Activated B cell treated with CpG ODN at 0.5 μM for 24 hours (primary cell): Measurements from ENCODE around the gene RTP1. TPM values are rescaled to one million over a fixed set of nuclear protein-coding genes. Genes with fewer than 3 reads are reported as not detected.

Source experiments
- ATAC-seq: fragments of 200-7000 bp; cut with Tn5 transposase; one replicate; pipeline ENCODE4 v1.10.0; 2021; ENCODE audit warnings: low read depth, mild to moderate bottlenecking, moderate library complexity
- CTCF ChIA-PET: fragments of 350-600 bp; sonication (Branson Sonifier 250); formaldehyde crosslinking; loops from one replicate; lab custom pipeline; 2021; ENCODE audit warnings: antibody characterized with exemption; lab: Charles Lee
- POLR2A ChIA-PET: fragments of 350-600 bp; sonication (Branson Sonifier 250); formaldehyde crosslinking; loops from one replicate; lab custom pipeline; 2021; ENCODE audit warnings: antibody characterized with exemption; lab: Charles Lee
- DNase-seq: peaks from one replicate; pipeline ENCODE4 v3.0.0; 2022
- H3K27ac Mint-ChIP-seq: one replicate; pipeline ENCODE4 v1.8.0; 2020; ENCODE audit warnings: mixed read lengths
- H3K27me3 Mint-ChIP-seq: one replicate; pipeline ENCODE4 v1.8.0; 2021; ENCODE audit warnings: mixed read lengths
- H3K36me3 Mint-ChIP-seq: one replicate; pipeline ENCODE4 v1.8.0; 2021; ENCODE audit warnings: low read depth, mixed read lengths
- H3K4me1 Mint-ChIP-seq: one replicate; pipeline ENCODE4 v1.8.0; 2021; ENCODE audit warnings: mixed read lengths
- H3K4me3 Mint-ChIP-seq: one replicate; pipeline ENCODE4 v1.8.0; 2020; ENCODE audit warnings: mild to moderate bottlenecking, mixed read lengths
- H3K9me3 Mint-ChIP-seq: one replicate; pipeline ENCODE4 v1.8.0; 2020; ENCODE audit warnings: mixed read lengths
- intact Hi-C: fragments of 100-400 bp; cut with micrococcal nuclease; formaldehyde crosslinking; loops from one replicate; pipeline ENCODE4 v1.15.1; 2024
- total RNA-seq: library from RNA; stranded (reverse); gene quantifications from 2 replicates; pipeline ENCODE4 v1.2.3, GENCODE V29; 2022
- TF ChIP-seq, protein P1 (sequence below): fragments of 200-600 bp; IDR thresholded peaks from one replicate; pipeline ENCODE4 v1.8.0; 2022; ENCODE audit warnings: antibody characterized with exemption, mild to moderate bottlenecking

RTP1 gene
- total RNA-seq, 1 donor from 2014 or later: not detected

DNA sequence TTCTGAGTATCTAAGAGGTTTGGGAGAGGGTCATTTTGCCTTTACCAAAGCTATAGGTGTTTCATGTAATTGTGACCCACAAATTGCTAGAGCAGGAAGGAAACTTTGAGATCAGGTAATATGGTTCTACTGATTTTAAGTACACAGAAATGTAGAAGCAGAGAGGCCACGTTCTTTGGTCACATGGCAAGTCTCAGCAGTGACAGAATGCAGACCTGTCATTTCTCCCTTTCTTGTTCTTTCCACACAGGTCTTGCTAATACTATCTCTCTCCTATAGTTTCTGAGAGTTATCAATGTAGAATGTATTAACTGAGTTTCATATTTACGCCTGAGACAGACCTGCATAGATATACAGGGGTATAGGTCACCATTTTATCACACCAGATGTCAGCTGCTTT, 10.9 kb upstream of the RTP1 start:
- peaks cover 2% of the 10 kb centered on the region for H3K9me3 Mint-ChIP-seq
- CTCF ChIA-PET: interaction anchor here (1.2 kb wide), 1 partner anchor 21 kb away, joined by 3 read pairs; no protein-coding TSS in a partner anchor

DNA sequence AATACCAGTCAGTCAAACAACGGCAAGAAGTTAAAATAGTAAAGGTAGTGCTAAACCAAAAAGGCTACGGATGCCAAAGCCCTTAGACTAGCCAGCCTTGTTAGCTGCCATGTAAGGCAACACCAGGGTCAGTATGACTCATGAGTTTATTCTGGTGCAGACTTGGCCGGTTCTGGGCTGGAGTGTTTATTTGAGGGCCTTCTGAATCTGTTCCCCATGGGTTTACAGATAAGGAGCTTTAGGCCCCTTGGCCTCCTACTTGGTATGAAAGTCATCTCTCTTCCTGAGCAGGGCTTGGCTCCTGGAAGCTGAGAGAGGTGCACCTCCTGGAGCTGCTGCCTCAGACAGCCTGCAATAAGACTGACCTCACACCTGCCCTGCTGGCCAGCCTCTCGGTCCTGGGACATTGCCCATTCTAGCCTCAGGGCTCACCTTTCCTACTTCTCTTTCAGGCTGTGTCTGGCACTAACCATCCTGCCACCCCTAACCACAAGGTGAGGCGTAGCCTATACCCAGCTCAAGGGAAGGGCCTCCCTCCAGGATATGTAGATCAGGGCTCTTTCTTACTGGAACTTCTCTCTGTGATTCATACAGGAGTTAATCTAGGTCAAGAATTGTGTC, 10.4 kb upstream of the RTP1 start:
- ATAC-seq: no peak
- peaks cover 44% of the 10 kb centered on the region for H3K27me3 Mint-ChIP-seq
- H3K4me3 Mint-ChIP-seq: no peak overlapping the region
- no peak for DNase-seq
- no peak overlapping the region for H3K27ac Mint-ChIP-seq
- CTCF ChIA-PET: no interaction called here
- peaks cover 2% of the 10 kb centered on the region for H3K9me3 Mint-ChIP-seq
- TF ChIP-seq, protein P1, sequence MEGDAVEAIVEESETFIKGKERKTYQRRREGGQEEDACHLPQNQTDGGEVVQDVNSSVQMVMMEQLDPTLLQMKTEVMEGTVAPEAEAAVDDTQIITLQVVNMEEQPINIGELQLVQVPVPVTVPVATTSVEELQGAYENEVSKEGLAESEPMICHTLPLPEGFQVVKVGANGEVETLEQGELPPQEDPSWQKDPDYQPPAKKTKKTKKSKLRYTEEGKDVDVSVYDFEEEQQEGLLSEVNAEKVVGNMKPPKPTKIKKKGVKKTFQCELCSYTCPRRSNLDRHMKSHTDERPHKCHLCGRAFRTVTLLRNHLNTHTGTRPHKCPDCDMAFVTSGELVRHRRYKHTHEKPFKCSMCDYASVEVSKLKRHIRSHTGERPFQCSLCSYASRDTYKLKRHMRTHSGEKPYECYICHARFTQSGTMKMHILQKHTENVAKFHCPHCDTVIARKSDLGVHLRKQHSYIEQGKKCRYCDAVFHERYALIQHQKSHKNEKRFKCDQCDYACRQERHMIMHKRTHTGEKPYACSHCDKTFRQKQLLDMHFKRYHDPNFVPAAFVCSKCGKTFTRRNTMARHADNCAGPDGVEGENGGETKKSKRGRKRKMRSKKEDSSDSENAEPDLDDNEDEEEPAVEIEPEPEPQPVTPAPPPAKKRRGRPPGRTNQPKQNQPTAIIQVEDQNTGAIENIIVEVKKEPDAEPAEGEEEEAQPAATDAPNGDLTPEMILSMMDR: no peak
- POLR2A ChIA-PET: no interaction called here
- H3K4me1 Mint-ChIP-seq: peaks cover 6% of the 10 kb centered on the region
- no peaks in the 10 kb centered on the region for H3K36me3 Mint-ChIP-seq
- intact Hi-C loops: no loop called here

More for the DNA sequence above, 10.9 kb upstream of the RTP1 start:
- Mint-ChIP-seq H3K4me1 (peaks cover 6% of the 10 kb centered on the region), H3K4me3 (no peak overlapping the region), H3K27ac (no peak overlapping the region), H3K27me3 (peaks cover 49% of the 10 kb centered on the region), H3K36me3 (no peaks in the 10 kb centered on the region)
- intact Hi-C loops: no loop called here
- DNase-seq: no peak
- TF ChIP-seq, protein P1: no peak
- POLR2A ChIA-PET: no interaction called here
- no peak for ATAC-seq

DNA sequence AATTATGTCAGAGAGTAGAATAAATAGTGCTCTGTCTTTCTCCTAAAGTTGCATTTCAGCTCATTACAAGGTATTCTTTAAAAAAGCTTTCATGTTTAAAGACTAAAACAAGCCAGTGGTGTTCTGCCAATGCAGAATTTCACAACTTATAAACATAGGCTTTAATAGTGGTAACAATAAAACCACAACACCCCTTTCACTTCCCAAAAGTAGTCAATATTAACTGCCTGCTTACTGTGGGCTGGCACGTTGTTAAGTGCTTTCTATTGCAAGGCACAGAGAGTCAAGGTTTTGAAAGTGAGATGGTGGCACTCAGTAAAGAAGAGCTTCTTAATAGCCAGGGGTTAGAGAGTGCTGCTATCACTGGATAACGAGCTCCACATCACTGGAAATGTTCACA, 8.4 kb upstream of the RTP1 start:
- CTCF ChIA-PET: no interaction called here
- intact Hi-C loops: no loop called here
- Mint-ChIP-seq H3K27me3 (peaks cover 50% of the 10 kb centered on the region), H3K4me3 (no peak overlapping the region), H3K27ac (no peak overlapping the region), H3K36me3 (no peaks in the 10 kb centered on the region), H3K4me1 (peaks cover 6% of the 10 kb centered on the region), H3K9me3 (peaks cover 2% of the 10 kb centered on the region)
- POLR2A ChIA-PET: no interaction called here
- ATAC-seq (peak; percentile 52), DNase-seq (no peak)
- TF ChIP-seq, protein P1: no peak

DNA sequence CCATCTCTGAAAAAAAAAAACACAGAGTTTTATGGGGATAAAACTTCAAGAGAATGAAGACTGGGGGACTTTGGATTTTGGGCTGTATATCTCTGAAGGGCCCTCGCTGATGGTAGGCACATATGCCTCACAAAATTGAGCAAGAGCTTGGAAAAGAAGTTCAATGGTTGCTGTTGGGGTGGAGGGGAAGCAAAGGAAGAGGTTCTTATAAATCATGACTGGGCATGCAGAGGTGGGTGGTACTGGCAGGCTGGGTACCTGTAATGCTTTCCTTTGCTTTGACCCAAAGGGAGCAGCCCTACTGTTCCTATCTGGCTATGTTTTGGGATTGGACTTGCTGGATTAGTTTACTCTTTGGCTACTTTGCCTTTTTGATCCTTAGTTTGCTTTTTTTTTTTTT, 6.0 kb upstream of the RTP1 start:
- ATAC-seq (no peak), DNase-seq (no peak)
- Mint-ChIP-seq H3K4me1 (peaks cover 6% of the 10 kb centered on the region), H3K36me3 (no peaks in the 10 kb centered on the region), H3K9me3 (peaks cover 2% of the 10 kb centered on the region), H3K27ac (no peak overlapping the region), H3K4me3 (no peak overlapping the region), H3K27me3 (peaks cover 50% of the 10 kb centered on the region)
- intact Hi-C loops: no loop called here
- TF ChIP-seq, protein P1: no peak
- POLR2A ChIA-PET: no interaction called here
- CTCF ChIA-PET: no interaction called here

DNA sequence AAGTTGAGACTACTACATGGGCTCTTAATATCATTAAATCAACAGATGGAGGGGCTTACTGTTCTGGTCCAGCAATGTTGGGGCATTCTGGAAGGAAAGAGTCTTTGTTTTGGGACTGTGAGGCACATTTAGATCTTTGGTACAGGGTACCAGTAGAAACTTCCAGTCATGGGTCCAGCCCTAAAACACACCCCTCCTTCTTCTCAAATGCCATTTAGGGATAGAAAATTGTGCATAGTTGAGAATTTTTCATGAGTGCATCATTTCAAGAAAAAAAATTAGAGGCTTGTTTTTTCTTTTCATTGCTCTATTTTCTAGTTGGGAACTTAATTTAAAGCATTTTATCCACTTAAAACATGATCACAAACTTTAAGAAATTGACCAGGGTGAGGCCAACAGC, 4.1 kb upstream of the RTP1 start:
- Mint-ChIP-seq H3K4me3 (no peak overlapping the region), H3K27me3 (peaks cover 43% of the 10 kb centered on the region), H3K4me1 (peaks cover 6% of the 10 kb centered on the region), H3K9me3 (peaks cover under 1% of the 10 kb centered on the region), H3K36me3 (no peaks in the 10 kb centered on the region), H3K27ac (no peak overlapping the region)
- DNase-seq (no peak), ATAC-seq (no peak)
- POLR2A ChIA-PET: no interaction called here
- TF ChIP-seq, protein P1: no peak
- intact Hi-C loops: no loop called here
- CTCF ChIA-PET: no interaction called here
